ENCODE data around the gene MRGPRE. TPM values are rescaled to one million over a fixed set of nuclear protein-coding genes. Genes with fewer than 3 reads are reported as not detected.

MRGPRE gene, protein sequence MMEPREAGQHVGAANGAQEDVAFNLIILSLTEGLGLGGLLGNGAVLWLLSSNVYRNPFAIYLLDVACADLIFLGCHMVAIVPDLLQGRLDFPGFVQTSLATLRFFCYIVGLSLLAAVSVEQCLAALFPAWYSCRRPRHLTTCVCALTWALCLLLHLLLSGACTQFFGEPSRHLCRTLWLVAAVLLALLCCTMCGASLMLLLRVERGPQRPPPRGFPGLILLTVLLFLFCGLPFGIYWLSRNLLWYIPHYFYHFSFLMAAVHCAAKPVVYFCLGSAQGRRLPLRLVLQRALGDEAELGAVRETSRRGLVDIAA
- total RNA-seq = not detected in 2 replicates

GRCh38 chr11:3231851-3232744, at the start of gene MRGPRE:
Gene MRGPRE, minus strand, starts transcription at chr11:3232417. Its CDS starts 3,618 bp downstream, at chr11:3228799.

GRCh38 chr11:3218483-3219280, 13.5 kb downstream of the MRGPRE start, which contains the start of gene MRGPRG:
Gene MRGPRG, minus strand, starts transcription at chr11:3218813. Its CDS starts 0 bp downstream, at chr11:3218813.

Other genes starting within 250 kb of the MRGPRE start
- 103 and 141 TPM in 2 replicates for gene NAP1L4, start 240.1 kb downstream of the MRGPRE start, total RNA-seq
- gene CARS1, start 175.0 kb downstream of the MRGPRE start, total RNA-seq = 73.2 and 93.3 TPM in 2 replicates
- 56.6 and 76.7 TPM in 2 replicates for gene OSBPL5, start 67.1 kb downstream of the MRGPRE start, total RNA-seq
- not detected in 2 replicates for gene MRGPRG, start 13.6 kb downstream of the MRGPRE start, total RNA-seq
- 18.7 and 20.8 TPM in 2 replicates for gene ZNF195, start 146.7 kb upstream of the MRGPRE start, total RNA-seq

Measured in smooth muscle cell of trachea (primary cell).